HG02973 (cell line): ENCODE results near the gene HSPA12A.

ENCODE experiments used
- ATAC-seq: cut with Tn5 transposase; IDR thresholded peaks from one replicate; pipeline ENCODE4 v1.9.1; 2021; ENCODE audit warnings: moderate library complexity; ENCODE audit not compliant: unreplicated experiment

HSPA12A gene

GRCh38 chr10:116744163-116744753, 1.9 kb upstream of the HSPA12A start:
- ATAC-seq, result no peak

GRCh38 chr10:116743266-116744064, 1.1 kb upstream of the HSPA12A start:
- no peak for ATAC-seq

GRCh38 chr10:116741391-116742351, 695 bp downstream of the HSPA12A start:
- peak; percentile 3 for ATAC-seq

- no peak for ATAC-seq
Measured at GRCh38 chr10:116740971-116741370, 1.4 kb downstream of the HSPA12A start.

- ATAC-seq, result no peak
Measured at GRCh38 chr10:116738339-116738738, 4.0 kb downstream of the HSPA12A start.

- no peak for ATAC-seq
Measured at GRCh38 chr10:116737627-116738327, 4.6 kb downstream of the HSPA12A start.

- no peak for ATAC-seq
Measured at GRCh38 chr10:116733566-116733965, 8.8 kb downstream of the HSPA12A start.

GRCh38 chr10:116732573-116732972, 9.8 kb downstream of the HSPA12A start:
- ATAC-seq, result no peak

GRCh38 chr10:116730464-116731260, 11.7 kb downstream of the HSPA12A start:
- no peak for ATAC-seq

GRCh38 chr10:116729243-116729642, 13.1 kb downstream of the HSPA12A start:
- no peak for ATAC-seq

- no peak for ATAC-seq
Measured at GRCh38 chr10:116728526-116729096, 13.8 kb downstream of the HSPA12A start.

- ATAC-seq, result no peak
Measured at GRCh38 chr10:116723428-116724281, 18.7 kb downstream of the HSPA12A start.

GRCh38 chr10:116722736-116723427, 19.5 kb downstream of the HSPA12A start:
- ATAC-seq, result no peak

- no peak for ATAC-seq
Measured at GRCh38 chr10:116721547-116722392, 20.6 kb downstream of the HSPA12A start.

- no peak for ATAC-seq
Measured at GRCh38 chr10:116720668-116721546, 21.5 kb downstream of the HSPA12A start.

GRCh38 chr10:116720241-116720643, 22.1 kb downstream of the HSPA12A start:
- ATAC-seq, result no peak
